Measurements from ENCODE around the gene PSD2. TPM values are rescaled to one million over a fixed set of nuclear protein-coding genes. Genes with fewer than 3 reads are reported as not detected.

PSD2 gene
- total RNA-seq, 1 donor from 2014 or later, result not detected

DNA sequence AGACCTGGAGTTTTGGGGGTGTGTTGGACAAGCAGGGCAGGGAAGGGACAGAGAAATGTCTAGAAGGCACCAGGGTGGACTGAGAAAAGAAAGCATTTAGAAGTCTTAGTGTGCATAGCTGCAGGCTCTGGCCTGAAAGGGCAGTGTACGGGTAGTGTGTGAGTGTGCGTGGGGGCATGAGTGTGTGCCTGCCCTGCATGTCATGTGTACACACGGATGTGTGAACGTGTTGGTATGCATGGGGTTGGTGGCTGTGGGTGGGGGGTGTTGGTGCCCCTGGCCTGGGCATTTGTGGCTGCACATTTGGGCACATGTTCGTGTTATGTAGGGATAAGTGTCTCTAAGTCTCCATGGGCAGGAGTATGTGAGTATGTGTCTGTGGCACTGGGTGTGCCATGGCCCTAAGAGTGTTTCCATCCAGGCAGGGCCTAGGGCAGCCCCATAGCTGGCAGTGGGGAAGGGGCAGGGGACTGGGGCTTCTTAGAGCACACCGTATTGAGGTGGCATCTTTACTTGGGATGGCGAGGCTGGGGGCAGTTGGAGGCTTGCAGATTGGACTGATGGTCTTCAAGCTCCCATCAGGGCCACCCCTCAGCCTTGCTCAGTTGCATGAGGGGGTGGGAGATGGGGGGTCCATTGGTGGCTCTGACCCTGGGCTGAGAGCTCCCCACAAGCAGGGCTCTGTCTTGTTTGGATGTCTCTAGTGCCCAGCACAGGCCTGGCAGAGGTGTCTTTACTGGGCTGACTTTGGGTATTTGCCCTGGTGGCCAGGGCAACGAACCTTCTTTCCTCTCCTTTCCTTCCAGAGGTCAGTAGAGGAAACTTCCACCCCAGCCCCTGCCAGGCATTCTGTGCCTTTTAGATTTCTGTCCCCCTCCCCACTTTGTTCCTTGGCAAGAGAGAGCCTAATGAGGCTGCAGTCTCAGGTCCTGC is 15.0 kb downstream of the PSD2 start:
- intact Hi-C loops (cut with micrococcal nuclease), result no loop called here
- H3K4me3 Mint-ChIP-seq, result no peak overlapping the region
- no peaks in the 10 kb centered on the region for H3K36me3 Mint-ChIP-seq (ENCODE audit: low read depth)
- ATAC-seq (ENCODE audit: low read depth) (no peak), DNase-seq (no peak)
- peaks cover 31% of the 10 kb centered on the region for H3K27me3 Mint-ChIP-seq
- no peaks in the 10 kb centered on the region for H3K4me1 Mint-ChIP-seq
- TF ChIP-seq, protein P1, sequence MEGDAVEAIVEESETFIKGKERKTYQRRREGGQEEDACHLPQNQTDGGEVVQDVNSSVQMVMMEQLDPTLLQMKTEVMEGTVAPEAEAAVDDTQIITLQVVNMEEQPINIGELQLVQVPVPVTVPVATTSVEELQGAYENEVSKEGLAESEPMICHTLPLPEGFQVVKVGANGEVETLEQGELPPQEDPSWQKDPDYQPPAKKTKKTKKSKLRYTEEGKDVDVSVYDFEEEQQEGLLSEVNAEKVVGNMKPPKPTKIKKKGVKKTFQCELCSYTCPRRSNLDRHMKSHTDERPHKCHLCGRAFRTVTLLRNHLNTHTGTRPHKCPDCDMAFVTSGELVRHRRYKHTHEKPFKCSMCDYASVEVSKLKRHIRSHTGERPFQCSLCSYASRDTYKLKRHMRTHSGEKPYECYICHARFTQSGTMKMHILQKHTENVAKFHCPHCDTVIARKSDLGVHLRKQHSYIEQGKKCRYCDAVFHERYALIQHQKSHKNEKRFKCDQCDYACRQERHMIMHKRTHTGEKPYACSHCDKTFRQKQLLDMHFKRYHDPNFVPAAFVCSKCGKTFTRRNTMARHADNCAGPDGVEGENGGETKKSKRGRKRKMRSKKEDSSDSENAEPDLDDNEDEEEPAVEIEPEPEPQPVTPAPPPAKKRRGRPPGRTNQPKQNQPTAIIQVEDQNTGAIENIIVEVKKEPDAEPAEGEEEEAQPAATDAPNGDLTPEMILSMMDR (IDR thresholded peaks at IDR 0.05), result no peak
- CTCF ChIA-PET, result no interaction called here
- no peak overlapping the region for H3K27ac Mint-ChIP-seq
- H3K9me3 Mint-ChIP-seq, result no peaks in the 10 kb centered on the region
- POLR2A ChIA-PET, result no interaction called here

DNA sequence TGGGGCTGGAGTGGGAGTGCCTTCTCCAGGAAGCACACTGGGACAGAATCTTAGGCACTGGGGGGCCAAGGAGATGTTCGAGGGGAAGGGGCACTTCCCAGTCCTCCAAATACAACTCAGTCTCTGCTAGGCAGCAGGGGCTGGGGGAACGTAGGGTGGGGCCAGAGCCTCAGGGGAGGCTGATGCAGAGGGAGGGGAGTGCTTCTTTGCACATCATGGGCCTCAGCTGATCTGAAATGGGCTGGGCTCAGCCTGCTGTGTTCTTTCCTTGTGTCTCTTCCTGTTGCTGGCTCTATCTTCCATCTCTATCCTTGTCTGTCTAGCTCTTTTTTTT is 15.6 kb downstream of the PSD2 start:
- H3K27me3 Mint-ChIP-seq, result peaks cover 28% of the 10 kb centered on the region
- no peaks in the 10 kb centered on the region for H3K4me1 Mint-ChIP-seq
- no peak overlapping the region for H3K27ac Mint-ChIP-seq
- H3K9me3 Mint-ChIP-seq, result no peaks in the 10 kb centered on the region
- CTCF ChIA-PET, result no interaction called here
- ATAC-seq (ENCODE audit: low read depth) (no peak), DNase-seq (no peak)
- no peak overlapping the region for H3K4me3 Mint-ChIP-seq
- TF ChIP-seq, protein P1 (IDR thresholded peaks at IDR 0.05), result no peak
- intact Hi-C loops (cut with micrococcal nuclease), result no loop called here
- H3K36me3 Mint-ChIP-seq (ENCODE audit: low read depth), result no peaks in the 10 kb centered on the region
- POLR2A ChIA-PET, result no interaction called here

DNA sequence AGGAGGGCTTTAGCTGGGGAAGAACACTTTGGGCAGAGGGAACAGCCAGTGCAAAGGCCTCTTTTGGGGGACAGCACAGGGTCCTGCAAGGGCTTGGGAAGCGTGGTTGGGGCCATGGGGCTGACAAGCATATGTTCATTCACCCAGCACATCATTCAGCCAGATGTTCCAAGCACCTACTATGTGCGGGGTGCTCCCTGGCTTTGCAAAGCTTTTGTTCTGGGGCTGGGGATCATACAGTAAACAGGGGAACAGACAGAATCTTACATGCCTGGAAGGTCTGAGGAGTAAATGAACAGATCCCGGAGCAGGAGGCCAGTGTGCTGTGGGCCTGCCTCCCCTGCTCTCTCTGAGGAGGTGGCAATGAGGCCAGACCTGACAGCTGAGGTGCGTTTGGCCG is 16.7 kb downstream of the PSD2 start:
- ATAC-seq (ENCODE audit: low read depth), result no peak
- POLR2A ChIA-PET, result no interaction called here

DNA sequence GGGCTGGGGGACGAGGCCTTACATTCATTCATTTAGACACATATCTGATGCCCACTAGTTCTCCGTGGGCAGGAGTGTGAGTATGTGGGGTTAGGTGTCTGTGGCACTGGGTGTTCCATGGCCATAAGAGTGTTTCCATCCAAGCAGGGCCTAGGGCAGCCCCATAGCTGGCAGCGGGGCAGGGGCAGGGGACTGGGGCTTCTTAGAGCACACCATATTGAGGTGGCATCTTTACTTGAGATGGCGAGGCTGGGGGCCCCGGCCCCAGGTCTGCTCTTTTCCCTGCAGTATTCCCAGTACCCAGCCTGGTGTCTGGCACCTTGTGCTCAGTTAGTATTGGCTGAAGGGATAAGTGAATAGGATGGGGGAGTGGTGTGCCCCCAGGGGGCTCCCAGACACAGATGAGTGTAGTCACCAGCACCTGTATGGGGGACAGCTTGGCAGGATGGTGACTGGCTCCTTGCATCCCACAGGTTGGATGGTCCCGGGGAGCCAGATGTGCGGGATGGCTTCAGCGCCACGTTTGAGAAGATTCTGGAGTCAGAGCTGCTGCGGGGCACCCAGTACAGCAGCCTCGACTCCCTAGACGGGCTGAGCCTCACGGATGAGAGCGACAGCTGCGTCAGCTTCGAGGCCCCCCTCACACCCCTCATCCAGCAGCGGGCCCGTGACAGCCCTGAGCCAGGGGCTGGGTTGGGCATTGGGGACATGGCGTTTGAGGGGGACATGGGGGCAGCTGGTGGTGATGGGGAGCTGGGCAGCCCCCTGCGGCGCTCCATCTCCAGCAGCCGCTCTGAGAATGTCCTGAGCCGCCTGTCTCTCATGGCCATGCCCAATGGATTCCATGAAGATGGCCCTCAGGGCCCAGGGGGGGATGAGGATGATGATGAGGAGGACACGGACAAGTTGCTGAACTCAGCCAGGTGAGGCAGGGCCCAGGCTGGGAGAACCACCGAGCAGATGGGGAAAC is 17.5 kb downstream of the PSD2 start:
- Mint-ChIP-seq H3K27ac (no peak overlapping the region), H3K36me3 (ENCODE audit: low read depth) (no peaks in the 10 kb centered on the region), H3K4me1 (no peaks in the 10 kb centered on the region), H3K4me3 (no peak overlapping the region), H3K9me3 (no peaks in the 10 kb centered on the region), H3K27me3 (peaks cover 24% of the 10 kb centered on the region)
- POLR2A ChIA-PET, result no interaction called here
- CTCF ChIA-PET, result no interaction called here
- DNase-seq (no peak), ATAC-seq (ENCODE audit: low read depth) (no peak)
- TF ChIP-seq, protein P1 (IDR thresholded peaks at IDR 0.05), result no peak
- intact Hi-C loops (cut with micrococcal nuclease), result no loop called here

More for the DNA sequence above, 16.7 kb downstream of the PSD2 start:
- CTCF ChIA-PET, result no interaction called here
- Mint-ChIP-seq H3K9me3 (no peaks in the 10 kb centered on the region), H3K27ac (no peak overlapping the region), H3K27me3 (peaks cover 27% of the 10 kb centered on the region), H3K36me3 (ENCODE audit: low read depth) (no peaks in the 10 kb centered on the region), H3K4me3 (no peak overlapping the region), H3K4me1 (no peaks in the 10 kb centered on the region)
- DNase-seq, result no peak
- TF ChIP-seq, protein P1 (IDR thresholded peaks at IDR 0.05), result no peak
- intact Hi-C loops (cut with micrococcal nuclease), result no loop called here

DNA sequence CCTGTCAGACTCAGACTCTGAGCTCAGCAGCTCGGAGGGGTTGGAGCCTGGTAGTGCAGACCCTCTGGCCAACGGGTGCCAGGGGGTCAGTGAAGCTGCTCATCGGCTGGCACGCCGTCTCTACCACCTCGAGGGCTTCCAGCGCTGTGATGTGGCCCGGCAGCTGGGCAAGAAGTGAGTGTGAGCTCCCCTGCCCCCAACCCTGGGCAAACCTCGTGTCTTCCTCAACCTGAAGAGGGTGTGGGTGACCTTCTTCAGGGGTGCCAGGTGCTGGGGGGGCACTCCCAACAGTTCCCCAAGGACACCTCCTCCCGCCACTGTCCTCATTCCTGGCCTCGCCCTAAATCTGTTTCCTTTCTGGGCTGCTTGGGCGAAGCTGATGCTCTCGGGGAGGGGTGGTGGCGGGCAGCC is 18.6 kb downstream of the PSD2 start:
- Mint-ChIP-seq H3K27me3 (peaks cover 17% of the 10 kb centered on the region), H3K9me3 (peaks cover 5% of the 10 kb centered on the region)
- no peak for DNase-seq

More for the DNA sequence above, 18.6 kb downstream of the PSD2 start:
- no peak for ATAC-seq (ENCODE audit: low read depth)
- CTCF ChIA-PET, result no interaction called here
- H3K27ac Mint-ChIP-seq, result no peak overlapping the region
- no peaks in the 10 kb centered on the region for H3K4me1 Mint-ChIP-seq
- H3K36me3 Mint-ChIP-seq (ENCODE audit: low read depth), result no peaks in the 10 kb centered on the region
- intact Hi-C loops (cut with micrococcal nuclease), result no loop called here
- H3K4me3 Mint-ChIP-seq, result no peak overlapping the region
- TF ChIP-seq, protein P1 (IDR thresholded peaks at IDR 0.05), result no peak
- POLR2A ChIA-PET, result no interaction called here

Measured in activated B cell treated with CpG ODN at 0.5 μM for 24 hours (primary cell).